ENCODE measurements around the gene CCDC192.

The CCDC192 gene

DNA sequence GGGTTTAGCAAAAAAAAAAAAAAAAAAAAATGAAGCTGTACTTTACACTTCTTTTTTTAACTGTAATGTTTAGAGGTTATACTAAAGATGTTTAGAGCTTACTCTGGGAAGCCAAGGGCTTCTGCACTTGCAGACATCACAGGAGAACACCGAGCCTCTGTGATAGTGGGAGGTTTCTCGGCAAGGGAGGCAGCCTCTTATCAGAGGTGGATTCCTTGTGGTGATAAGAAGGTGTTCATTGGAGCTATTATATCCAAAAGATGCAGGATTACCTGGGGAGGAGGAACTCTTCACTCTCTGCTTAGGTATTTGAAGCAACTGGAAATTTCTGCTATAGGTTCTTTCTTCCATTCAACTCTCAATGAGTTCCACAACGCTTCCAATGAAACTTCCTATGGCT, 209.2 kb downstream of the CCDC192 start:
- no peaks in the 10 kb centered on the region for H3K9me2 ChIP-seq (replicated peaks; ENCODE audit: low read depth, low read length)
- no peaks in the 10 kb centered on the region for H4K20me1 ChIP-seq (ENCODE audit: insufficient read depth, low read length, poor library complexity, severe bottlenecking)
- TF ChIP-seq, protein P1, sequence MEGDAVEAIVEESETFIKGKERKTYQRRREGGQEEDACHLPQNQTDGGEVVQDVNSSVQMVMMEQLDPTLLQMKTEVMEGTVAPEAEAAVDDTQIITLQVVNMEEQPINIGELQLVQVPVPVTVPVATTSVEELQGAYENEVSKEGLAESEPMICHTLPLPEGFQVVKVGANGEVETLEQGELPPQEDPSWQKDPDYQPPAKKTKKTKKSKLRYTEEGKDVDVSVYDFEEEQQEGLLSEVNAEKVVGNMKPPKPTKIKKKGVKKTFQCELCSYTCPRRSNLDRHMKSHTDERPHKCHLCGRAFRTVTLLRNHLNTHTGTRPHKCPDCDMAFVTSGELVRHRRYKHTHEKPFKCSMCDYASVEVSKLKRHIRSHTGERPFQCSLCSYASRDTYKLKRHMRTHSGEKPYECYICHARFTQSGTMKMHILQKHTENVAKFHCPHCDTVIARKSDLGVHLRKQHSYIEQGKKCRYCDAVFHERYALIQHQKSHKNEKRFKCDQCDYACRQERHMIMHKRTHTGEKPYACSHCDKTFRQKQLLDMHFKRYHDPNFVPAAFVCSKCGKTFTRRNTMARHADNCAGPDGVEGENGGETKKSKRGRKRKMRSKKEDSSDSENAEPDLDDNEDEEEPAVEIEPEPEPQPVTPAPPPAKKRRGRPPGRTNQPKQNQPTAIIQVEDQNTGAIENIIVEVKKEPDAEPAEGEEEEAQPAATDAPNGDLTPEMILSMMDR (conservative IDR thresholded peaks at IDR 0.05; ENCODE audit: low read length) = no peak
- no peak for TF ChIP-seq EZH2phosphoT487 (IDR thresholded peaks at IDR 0.05; ENCODE audit: borderline replicate concordance)
- H3K36me3 ChIP-seq (ENCODE audit: insufficient read depth, low read length) = no peaks in the 10 kb centered on the region
- H3K4me2 ChIP-seq (ENCODE audit: low read depth, low read length, poor library complexity, severe bottlenecking) = no peak overlapping the region
- H3K4me1 ChIP-seq (ENCODE audit: insufficient read depth, low read length, poor library complexity, severe bottlenecking) = no peaks in the 10 kb centered on the region
- H3K9ac ChIP-seq (ENCODE audit: low read depth, low read length, poor library complexity, severe bottlenecking) = no peak overlapping the region
- no peaks in the 10 kb centered on the region for H3F3A ChIP-seq (ENCODE audit: low read depth)
- no peaks in the 10 kb centered on the region for H3K9me3 ChIP-seq (ENCODE audit: insufficient read depth, low read depth, low read length)
- no peaks in the 10 kb centered on the region for H3K27me3 ChIP-seq (ENCODE audit: insufficient read depth, low read length, poor library complexity, severe bottlenecking)
- H2AFZ ChIP-seq (ENCODE audit: low read length) = no peak overlapping the region
- no peak overlapping the region for H3K4me3 ChIP-seq (ENCODE audit: low read length, poor library complexity, severe bottlenecking)
- H3K79me2 ChIP-seq (ENCODE audit: insufficient read depth, low read length) = no peaks in the 10 kb centered on the region

- Histone ChIP-seq H3K79me2 (ENCODE audit: insufficient read depth, low read length) (no peaks in the 10 kb centered on the region), H3K4me3 (ENCODE audit: low read length, poor library complexity, severe bottlenecking) (no peak overlapping the region), H2AFZ (ENCODE audit: low read length) (no peak overlapping the region), H3K9me2 (replicated peaks; ENCODE audit: low read depth, low read length) (no peaks in the 10 kb centered on the region), H3K4me1 (ENCODE audit: insufficient read depth, low read length, poor library complexity, severe bottlenecking) (no peaks in the 10 kb centered on the region), H3K27me3 (ENCODE audit: insufficient read depth, low read length, poor library complexity, severe bottlenecking) (no peaks in the 10 kb centered on the region), H3K9me3 (ENCODE audit: insufficient read depth, low read depth, low read length) (no peaks in the 10 kb centered on the region), H4K20me1 (ENCODE audit: insufficient read depth, low read length, poor library complexity, severe bottlenecking) (no peaks in the 10 kb centered on the region), H3K9ac (ENCODE audit: low read depth, low read length, poor library complexity, severe bottlenecking) (no peak overlapping the region), H3F3A (ENCODE audit: low read depth) (no peaks in the 10 kb centered on the region), H3K36me3 (ENCODE audit: insufficient read depth, low read length) (no peaks in the 10 kb centered on the region), H3K4me2 (ENCODE audit: low read depth, low read length, poor library complexity, severe bottlenecking) (no peak overlapping the region)
- TF ChIP-seq, protein P1 (conservative IDR thresholded peaks at IDR 0.05; ENCODE audit: low read length) = no peak
- no peak for TF ChIP-seq EZH2phosphoT487 (IDR thresholded peaks at IDR 0.05; ENCODE audit: borderline replicate concordance)
Measured at GRCh38 chr5:127916885-127917573, 213.8 kb downstream of the CCDC192 start.

DNA sequence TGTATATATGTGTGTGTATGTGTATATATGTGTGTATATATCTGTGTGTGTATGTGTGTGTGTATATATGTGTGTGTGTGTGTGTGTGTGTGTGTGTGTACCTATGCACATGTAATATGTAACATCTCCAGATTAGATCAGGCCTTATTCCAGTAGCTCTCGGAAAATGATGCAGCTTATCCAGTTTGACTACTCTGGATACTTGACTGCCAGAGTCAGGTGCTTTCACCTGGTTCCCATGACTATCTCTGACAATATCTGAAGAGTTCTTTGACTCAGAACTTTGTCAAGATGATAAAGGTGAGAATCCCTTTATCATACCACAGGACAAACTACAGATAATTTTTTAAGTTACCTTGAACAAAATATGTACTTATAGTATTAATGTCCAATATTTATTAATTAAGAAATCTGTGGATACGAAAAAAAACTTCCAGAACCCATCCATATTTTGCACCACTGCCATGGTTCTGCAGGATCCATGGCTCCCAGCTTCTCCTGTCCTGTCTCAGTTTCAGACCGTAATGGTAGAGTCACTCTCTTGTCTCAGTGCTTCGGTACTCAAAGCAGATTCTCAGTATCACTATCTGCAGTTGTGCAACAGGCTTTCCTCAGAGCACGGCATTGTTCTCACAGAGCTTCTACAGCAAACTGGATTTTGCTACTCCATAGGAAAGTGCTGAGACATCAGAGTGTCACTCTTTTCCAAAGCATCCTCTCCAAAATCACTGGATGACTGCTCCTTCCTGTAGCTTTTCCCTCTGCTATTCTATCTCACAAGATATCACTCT, 216.0 kb downstream of the CCDC192 start:
- no peaks in the 10 kb centered on the region for H4K20me1 ChIP-seq (ENCODE audit: insufficient read depth, low read length, poor library complexity, severe bottlenecking)
- no peak overlapping the region for H2AFZ ChIP-seq (ENCODE audit: low read length)
- H3K4me1 ChIP-seq (ENCODE audit: insufficient read depth, low read length, poor library complexity, severe bottlenecking) = no peaks in the 10 kb centered on the region
- no peaks in the 10 kb centered on the region for H3K9me3 ChIP-seq (ENCODE audit: insufficient read depth, low read depth, low read length)
- no peaks in the 10 kb centered on the region for H3K79me2 ChIP-seq (ENCODE audit: insufficient read depth, low read length)
- no peak overlapping the region for H3K4me3 ChIP-seq (ENCODE audit: low read length, poor library complexity, severe bottlenecking)
- no peaks in the 10 kb centered on the region for H3F3A ChIP-seq (ENCODE audit: low read depth)
- no peaks in the 10 kb centered on the region for H3K36me3 ChIP-seq (ENCODE audit: insufficient read depth, low read length)
- H3K9ac ChIP-seq (ENCODE audit: low read depth, low read length, poor library complexity, severe bottlenecking) = no peak overlapping the region
- no peaks in the 10 kb centered on the region for H3K9me2 ChIP-seq (replicated peaks; ENCODE audit: low read depth, low read length)
- H3K4me2 ChIP-seq (ENCODE audit: low read depth, low read length, poor library complexity, severe bottlenecking) = no peak overlapping the region
- TF ChIP-seq, protein P1 (conservative IDR thresholded peaks at IDR 0.05; ENCODE audit: low read length) = no peak
- no peak for TF ChIP-seq EZH2phosphoT487 (IDR thresholded peaks at IDR 0.05; ENCODE audit: borderline replicate concordance)
- H3K27me3 ChIP-seq (ENCODE audit: insufficient read depth, low read length, poor library complexity, severe bottlenecking) = no peaks in the 10 kb centered on the region

Measured in Loucy (cell line).